ENCODE data around the gene KCNN3.

The KCNN3 gene

GRCh38 chr1:154812877-154813276, 57.2 kb downstream of the KCNN3 start:
- no peak for TF ChIP-seq CTCF (IDR thresholded peaks at IDR 0.05)
- Histone ChIP-seq H3K4me3 (ENCODE audit: low read depth in 1 of 2, low read length in 1 of 2) (no peak overlapping the region), H3K4me1 (ENCODE audit: control insufficient read depth in 1 of 2, insufficient read depth in 1 of 2, low read depth in 1 of 2, low read length in 1 of 2) (no peaks in the 10 kb centered on the region), H3K27ac (no peak overlapping the region), H3K9me3 (no peaks in the 10 kb centered on the region), H3K27me3 (peaks cover 11% of the 10 kb centered on the region), H3K36me3 (no peaks in the 10 kb centered on the region)

GRCh38 chr1:154810571-154810970, 59.5 kb downstream of the KCNN3 start:
- Histone ChIP-seq H3K27ac (no peak overlapping the region), H3K36me3 (no peaks in the 10 kb centered on the region), H3K27me3 (peaks cover 34% of the 10 kb centered on the region), H3K9me3 (no peaks in the 10 kb centered on the region), H3K4me3 (ENCODE audit: low read depth in 1 of 2, low read length in 1 of 2) (no peak overlapping the region), H3K4me1 (ENCODE audit: control insufficient read depth in 1 of 2, insufficient read depth in 1 of 2, low read depth in 1 of 2, low read length in 1 of 2) (no peaks in the 10 kb centered on the region)
- TF ChIP-seq CTCF (IDR thresholded peaks at IDR 0.05) = no peak

DNA sequence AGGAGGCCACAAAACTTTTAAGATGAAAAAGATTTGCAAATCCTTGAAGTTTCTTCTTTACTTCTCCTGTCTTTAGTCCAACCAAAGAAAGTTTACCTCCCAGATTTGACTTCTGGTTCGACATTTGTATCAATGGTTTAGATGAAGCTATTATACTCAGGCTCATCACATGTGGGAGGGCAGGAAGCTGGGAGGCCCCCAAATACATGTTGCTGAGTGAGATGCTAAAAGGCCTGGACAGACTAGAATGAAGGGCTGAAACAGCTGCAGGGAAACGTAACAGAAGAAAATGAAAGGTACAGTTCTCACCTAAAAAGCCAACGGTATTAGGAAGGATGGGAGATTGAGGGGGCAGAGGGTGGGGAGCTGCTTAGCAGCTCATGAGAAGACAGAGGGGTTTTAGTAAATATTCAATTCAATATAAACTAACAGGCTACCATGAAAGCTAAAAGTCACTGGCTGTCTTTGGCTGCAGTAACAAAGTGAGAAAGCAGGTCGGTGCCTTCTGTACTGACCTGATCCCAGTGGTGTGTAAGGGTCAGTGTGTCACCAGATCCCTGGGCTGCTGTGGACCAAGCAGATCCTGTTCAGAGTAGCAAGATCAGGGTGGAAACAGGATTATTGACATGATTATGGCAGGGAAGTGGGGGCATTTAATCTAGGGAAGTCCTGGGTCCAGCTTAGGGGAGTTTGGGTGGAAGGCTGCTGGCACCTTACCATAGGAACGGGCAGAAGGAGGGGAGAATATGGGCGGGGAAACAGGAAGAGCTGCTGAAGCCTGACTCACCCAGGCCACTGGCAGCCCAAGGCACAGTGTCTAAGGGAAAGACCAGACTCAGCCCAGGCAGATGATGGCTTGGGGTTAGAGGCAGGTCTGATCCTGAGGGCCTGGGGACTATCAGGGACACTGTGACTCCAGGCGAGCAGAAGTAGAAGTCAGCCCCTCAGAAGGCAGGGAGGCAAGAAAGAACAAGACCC, 60.4 kb downstream of the KCNN3 start:
- TF ChIP-seq CTCF (IDR thresholded peaks at IDR 0.05) = no peak
- no peaks in the 10 kb centered on the region for H3K4me1 ChIP-seq (ENCODE audit: control insufficient read depth in 1 of 2, insufficient read depth in 1 of 2, low read depth in 1 of 2, low read length in 1 of 2)
- H3K27ac ChIP-seq = no peak overlapping the region
- no peaks in the 10 kb centered on the region for H3K9me3 ChIP-seq
- no peak overlapping the region for H3K4me3 ChIP-seq (ENCODE audit: low read depth in 1 of 2, low read length in 1 of 2)
- H3K27me3 ChIP-seq = peaks cover 42% of the 10 kb centered on the region
- no peaks in the 10 kb centered on the region for H3K36me3 ChIP-seq

DNA sequence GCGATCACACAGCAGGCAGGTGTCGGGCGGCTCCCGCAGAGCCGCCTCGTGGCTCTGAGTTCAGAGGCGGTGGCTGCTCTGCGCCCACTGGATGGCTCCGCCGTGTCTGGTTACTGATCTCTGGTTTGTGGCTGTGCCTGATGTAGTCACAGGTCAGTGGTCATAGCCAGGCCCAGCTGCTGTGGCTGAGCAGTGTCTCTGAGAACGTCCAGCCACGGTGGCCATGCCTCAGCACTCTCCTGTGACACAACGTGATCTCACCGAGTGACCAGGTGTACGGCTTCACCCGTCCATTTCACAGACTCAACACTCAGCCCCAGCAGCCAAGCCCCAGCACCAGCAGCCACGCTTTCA, 61.2 kb downstream of the KCNN3 start:
- no peak for TF ChIP-seq CTCF (IDR thresholded peaks at IDR 0.05)
- no peak overlapping the region for H3K27ac ChIP-seq
- H3K36me3 ChIP-seq = no peaks in the 10 kb centered on the region
- no peaks in the 10 kb centered on the region for H3K4me1 ChIP-seq (ENCODE audit: control insufficient read depth in 1 of 2, insufficient read depth in 1 of 2, low read depth in 1 of 2, low read length in 1 of 2)
- no peak overlapping the region for H3K4me3 ChIP-seq (ENCODE audit: low read depth in 1 of 2, low read length in 1 of 2)
- H3K27me3 ChIP-seq = peaks cover 48% of the 10 kb centered on the region
- no peaks in the 10 kb centered on the region for H3K9me3 ChIP-seq

GRCh38 chr1:154808261-154808908, 61.7 kb downstream of the KCNN3 start:
- Histone ChIP-seq H3K4me1 (ENCODE audit: control insufficient read depth in 1 of 2, insufficient read depth in 1 of 2, low read depth in 1 of 2, low read length in 1 of 2) (no peaks in the 10 kb centered on the region), H3K27me3 (peaks cover 52% of the 10 kb centered on the region), H3K27ac (no peak overlapping the region), H3K9me3 (no peaks in the 10 kb centered on the region), H3K4me3 (ENCODE audit: low read depth in 1 of 2, low read length in 1 of 2) (no peak overlapping the region), H3K36me3 (no peaks in the 10 kb centered on the region)
- no peak for TF ChIP-seq CTCF (IDR thresholded peaks at IDR 0.05)
